CD4-positive, alpha-beta memory T cell (primary cell): ENCODE measurements around the gene KRTAP13-3. TPM values are rescaled to one million over a fixed set of nuclear protein-coding genes. Genes with fewer than 3 reads are reported as not detected.

Source experiments
- CTCF ChIA-PET: fragments of 350-600 bp; sonication (Branson Sonifier 250); formaldehyde crosslinking; loops from one replicate; lab custom pipeline; 2021; ENCODE audit warnings: inconsistent platforms; ENCODE audit not compliant: partially characterized antibody; lab: Charles Lee
- POLR2A ChIA-PET: fragments of 350-600 bp; sonication (Branson Sonifier 250); formaldehyde crosslinking; loops from one replicate; lab custom pipeline; 2021; ENCODE audit not compliant: partially characterized antibody; lab: Charles Lee
- DNase-seq, 5 donors: peaks; one replicate each; pipeline versions ENCODE4 v3.0.0 to v3.0.0-alpha.2; 2020 to 2022; ENCODE audit warnings: mixed read lengths in 1 of 5
- H3K27ac ChIP-seq: one replicate; pipeline ENCODE4 v1.7.0; 2013; ENCODE audit warnings: low read depth, low read length
- H3K27me3 ChIP-seq: 2 replicates; pipeline ENCODE4 v1.7.0; 2013; ENCODE audit warnings: mild to moderate bottlenecking, low read length, moderate library complexity; ENCODE audit not compliant: insufficient read depth
- H3K36me3 ChIP-seq: 2 replicates; pipeline ENCODE4 v1.7.0; 2013; ENCODE audit warnings: mild to moderate bottlenecking, low read length, moderate library complexity; ENCODE audit not compliant: insufficient read depth
- H3K4me1 ChIP-seq: 2 replicates; pipeline ENCODE4 v1.7.0; 2013; ENCODE audit warnings: mild to moderate bottlenecking, low read length, moderate library complexity; ENCODE audit not compliant: insufficient read depth
- H3K4me3 ChIP-seq, 2 donors: one replicate each; pipeline ENCODE4 v1.7.0; 2013; ENCODE audit warnings: low read length in 2 of 2, mild to moderate bottlenecking in 1 of 2
- H3K9me3 ChIP-seq, 2 donors: one replicate each; pipeline ENCODE4 v1.7.0; 2013; ENCODE audit warnings: low read length in 2 of 2, control low read depth in 1 of 2; ENCODE audit not compliant: control insufficient read depth in 1 of 2
- H3K27ac Mint-ChIP-seq, 7 donors: one replicate each; pipeline ENCODE4 v1.8.0; 2020 to 2021; ENCODE audit warnings: mixed read lengths in 7 of 7, mild to moderate bottlenecking in 6 of 7, inconsistent platforms in 3 of 7, moderate library complexity in 3 of 7
- H3K27me3 Mint-ChIP-seq, 2 donors: one replicate each; pipeline ENCODE4 v1.8.0; 2020 to 2021; ENCODE audit warnings: mixed read lengths in 2 of 2
- H3K36me3 Mint-ChIP-seq, 2 donors: one replicate each; pipeline ENCODE4 v1.8.0; 2020 to 2021; ENCODE audit warnings: mixed read lengths in 2 of 2, inconsistent platforms in 1 of 2, mild to moderate bottlenecking in 1 of 2
- H3K4me1 Mint-ChIP-seq, 4 donors: one replicate each; pipeline ENCODE4 v1.8.0; 2020 to 2021; ENCODE audit warnings: mixed read lengths in 4 of 4, mild to moderate bottlenecking in 1 of 4
- H3K4me3 Mint-ChIP-seq, 8 donors: one replicate each; pipeline ENCODE4 v1.8.0; 2020 to 2021; ENCODE audit warnings: mixed read lengths in 8 of 8, mild to moderate bottlenecking in 7 of 8, moderate library complexity in 6 of 8, inconsistent platforms in 3 of 8
- H3K9me3 Mint-ChIP-seq, 8 donors: one replicate each; pipeline ENCODE4 v1.8.0; 2020 to 2021; ENCODE audit warnings: mixed read lengths in 8 of 8, mild to moderate bottlenecking in 5 of 8, inconsistent platforms in 3 of 8, moderate library complexity in 1 of 8
- intact Hi-C: fragments of 100-400 bp; cut with micrococcal nuclease; formaldehyde crosslinking; loops from one replicate; pipeline ENCODE4 v1.15.1; 2023
- polyA plus RNA-seq, 2 donors: library from polyadenylated mRNA; unstranded; fragments of 300-500 nt; fragmentation: Illumina TruSeq; gene quantifications; one replicate each; pipeline ENCODE4 v1.2.3, GENCODE V29; 2021
- total RNA-seq, 2 experiments: library from RNA; stranded (reverse); gene quantifications; one replicate each; pipeline ENCODE4 v1.2.3, GENCODE V29; 2021

The KRTAP13-3 gene
- total and polyA plus RNA-seq, 4 experiments from 2014 or later = not detected

GRCh38 chr21:30439975-30440374, 14.2 kb upstream of the KRTAP13-3 start, which contains the start of gene KRTAP15-1:
Gene KRTAP15-1, plus strand, starts transcription at chr21:30440275. Its CDS starts 53 bp downstream, at chr21:30440328.
- intact Hi-C loops = no loop called here
- Mint-ChIP-seq H3K27me3 (peaks cover 0 to 3% of the 10 kb centered on the region in 2 donors), H3K27ac (no peak within 1 kb of the TSS)

GRCh38 chr21:30437010-30437565, 11.4 kb upstream of the KRTAP13-3 start:
- Mint-ChIP-seq H3K27ac (no peak overlapping the region), H3K4me1 (no peaks in the 10 kb centered on the region), H3K4me3 (no peak overlapping the region), H3K9me3 (peaks cover 0 to 2% (median 0%) of the 10 kb centered on the region in 8 donors), H3K27me3 (peaks cover 0 to 3% of the 10 kb centered on the region in 2 donors), H3K36me3 (no peaks in the 10 kb centered on the region)
- DNase-seq = no peak
- Histone ChIP-seq H3K36me3 (no peaks in the 10 kb centered on the region), H3K27me3 (no peaks in the 10 kb centered on the region), H3K27ac (no peak overlapping the region), H3K4me1 (no peaks in the 10 kb centered on the region), H3K4me3 (no peak overlapping the region), H3K9me3 (no peaks in the 10 kb centered on the region)
- intact Hi-C loops = no loop called here
- POLR2A ChIA-PET = no interaction called here
- CTCF ChIA-PET = no interaction called here

More at GRCh38 chr21:30439975-30440374, 14.2 kb upstream of the KRTAP13-3 start, which contains the start of gene KRTAP15-1:
- no peak within 1 kb of the TSS for H3K27ac ChIP-seq
- Mint-ChIP-seq H3K4me1 (no peaks in the 10 kb centered on the region), H3K4me3 (no peak within 1 kb of the TSS), H3K36me3 (no peaks in the 10 kb centered on the region), H3K9me3 (peaks cover 0 to 2% (median 0%) of the 10 kb centered on the region in 8 donors)
- no peaks in the 10 kb centered on the region for H3K9me3 ChIP-seq
- no peak within 1 kb of the TSS for H3K4me3 ChIP-seq
- no peaks in the 10 kb centered on the region for H3K36me3 ChIP-seq
- CTCF ChIA-PET = no interaction called here
- no peaks in the 10 kb centered on the region for H3K27me3 ChIP-seq
- H3K4me1 ChIP-seq = no peaks in the 10 kb centered on the region
- no peak for DNase-seq
- POLR2A ChIA-PET = no interaction called here

- POLR2A ChIA-PET = no interaction called here
- CTCF ChIA-PET = no interaction called here
- Histone ChIP-seq H3K27ac (no peak overlapping the region), H3K9me3 (no peaks in the 10 kb centered on the region), H3K4me1 (no peaks in the 10 kb centered on the region), H3K27me3 (no peaks in the 10 kb centered on the region), H3K36me3 (no peaks in the 10 kb centered on the region), H3K4me3 (no peak overlapping the region)
- H3K27ac Mint-ChIP-seq = no peak overlapping the region
- intact Hi-C loops = no loop called here
- no peaks in the 10 kb centered on the region for H3K36me3 Mint-ChIP-seq
- peaks cover 0 to 2% of the 10 kb centered on the region in 2 donors for H3K27me3 Mint-ChIP-seq
- peaks cover 0 to 4% (median 0%) of the 10 kb centered on the region in 8 donors for H3K9me3 Mint-ChIP-seq
- peak in 1 of 5 donors; percentile 7 for DNase-seq
- H3K4me3 Mint-ChIP-seq = no peak overlapping the region
- H3K4me1 Mint-ChIP-seq = no peaks in the 10 kb centered on the region
Measured at GRCh38 chr21:30434033-30434631, 8.4 kb upstream of the KRTAP13-3 start.

- Mint-ChIP-seq H3K4me1 (no peaks in the 10 kb centered on the region), H3K27me3 (peaks cover 1 to 2% of the 10 kb centered on the region in 2 donors), H3K27ac (no peak within 1 kb of the TSS), H3K9me3 (peaks cover 0 to 4% (median 0%) of the 10 kb centered on the region in 8 donors), H3K36me3 (no peaks in the 10 kb centered on the region), H3K4me3 (no peak within 1 kb of the TSS)
- intact Hi-C loops = no loop called here
- H3K4me3 ChIP-seq = no peak within 1 kb of the TSS
- H3K4me1 ChIP-seq = no peaks in the 10 kb centered on the region
- H3K9me3 ChIP-seq = no peaks in the 10 kb centered on the region
- no peak within 1 kb of the TSS for H3K27ac ChIP-seq
- ChIA-PET CTCF (no interaction called here), POLR2A (no interaction called here)
- H3K27me3 ChIP-seq = no peaks in the 10 kb centered on the region
- no peaks in the 10 kb centered on the region for H3K36me3 ChIP-seq
- DNase-seq = no peak
Measured at GRCh38 chr21:30430170-30430655, 4.5 kb upstream of the KRTAP13-3 start, which contains the start of gene KRTAP13-4. Gene KRTAP13-4, plus strand, starts transcription at chr21:30430220. Its CDS starts 56 bp downstream, at chr21:30430276.

GRCh38 chr21:30426731-30427130, 1.0 kb upstream of the KRTAP13-3 start:
- H3K27me3 ChIP-seq = no peaks in the 10 kb centered on the region
- Mint-ChIP-seq H3K27ac (no peak overlapping the region), H3K4me3 (no peak overlapping the region), H3K27me3 (peaks cover 1 to 2% of the 10 kb centered on the region in 2 donors), H3K4me1 (no peaks in the 10 kb centered on the region), H3K36me3 (no peaks in the 10 kb centered on the region), H3K9me3 (peaks cover 0 to 3% (median 0%) of the 10 kb centered on the region in 8 donors)
- intact Hi-C loops = no loop called here
- no peaks in the 10 kb centered on the region for H3K9me3 ChIP-seq
- no peaks in the 10 kb centered on the region for H3K4me1 ChIP-seq
- ChIA-PET CTCF (no interaction called here), POLR2A (no interaction called here)
- no peak for DNase-seq
- H3K4me3 ChIP-seq = no peak overlapping the region
- H3K27ac ChIP-seq = no peak overlapping the region
- no peaks in the 10 kb centered on the region for H3K36me3 ChIP-seq

- Mint-ChIP-seq H3K27me3 (no peaks in the 10 kb centered on the region), H3K9me3 (peaks cover 0 to 2% (median 0%) of the 10 kb centered on the region in 8 donors), H3K27ac (no peak overlapping the region), H3K36me3 (no peaks in the 10 kb centered on the region), H3K4me1 (no peaks in the 10 kb centered on the region), H3K4me3 (no peak overlapping the region)
- intact Hi-C loops = no loop called here
- H3K36me3 ChIP-seq = no peaks in the 10 kb centered on the region
- ChIA-PET POLR2A (no interaction called here), CTCF (no interaction called here)
- no peaks in the 10 kb centered on the region for H3K27me3 ChIP-seq
- no peak overlapping the region for H3K4me3 ChIP-seq
- no peak for DNase-seq
- H3K27ac ChIP-seq = no peak overlapping the region
- H3K4me1 ChIP-seq = no peaks in the 10 kb centered on the region
- no peaks in the 10 kb centered on the region for H3K9me3 ChIP-seq
Measured at GRCh38 chr21:30415993-30416392, 9.7 kb downstream of the KRTAP13-3 start.

GRCh38 chr21:30408782-30409494, 16.8 kb downstream of the KRTAP13-3 start:
- Mint-ChIP-seq H3K9me3 (peaks cover 0 to 17% (median 5%) of the 10 kb centered on the region in 8 donors), H3K27ac (no peak overlapping the region), H3K36me3 (no peaks in the 10 kb centered on the region), H3K4me3 (peak overlapping the region in 3 of 8 donors; percentile 26 to 54 (median 29)), H3K4me1 (no peaks in the 10 kb centered on the region), H3K27me3 (peaks cover 3 to 5% of the 10 kb centered on the region in 2 donors)
- Histone ChIP-seq H3K36me3 (no peaks in the 10 kb centered on the region), H3K4me1 (no peaks in the 10 kb centered on the region), H3K4me3 (no peak overlapping the region), H3K27ac (no peak overlapping the region), H3K27me3 (no peaks in the 10 kb centered on the region), H3K9me3 (no peaks in the 10 kb centered on the region)
- peak in 2 of 5 donors; percentile 1 to 2 for DNase-seq
- ChIA-PET CTCF (no interaction called here), POLR2A (interaction anchor here (0.6 kb wide), 1 partner anchor 1440 kb away, joined by 4 read pairs; no protein-coding TSS in a partner anchor)
- intact Hi-C loops = no loop called here
